ENCODE results near the gene TPSAB1. TPM values are rescaled to one million over a fixed set of nuclear protein-coding genes. Genes with fewer than 3 reads are reported as not detected.

Gene TPSAB1
- total RNA-seq, 2 experiments from 2014 or later = not detected

DNA sequence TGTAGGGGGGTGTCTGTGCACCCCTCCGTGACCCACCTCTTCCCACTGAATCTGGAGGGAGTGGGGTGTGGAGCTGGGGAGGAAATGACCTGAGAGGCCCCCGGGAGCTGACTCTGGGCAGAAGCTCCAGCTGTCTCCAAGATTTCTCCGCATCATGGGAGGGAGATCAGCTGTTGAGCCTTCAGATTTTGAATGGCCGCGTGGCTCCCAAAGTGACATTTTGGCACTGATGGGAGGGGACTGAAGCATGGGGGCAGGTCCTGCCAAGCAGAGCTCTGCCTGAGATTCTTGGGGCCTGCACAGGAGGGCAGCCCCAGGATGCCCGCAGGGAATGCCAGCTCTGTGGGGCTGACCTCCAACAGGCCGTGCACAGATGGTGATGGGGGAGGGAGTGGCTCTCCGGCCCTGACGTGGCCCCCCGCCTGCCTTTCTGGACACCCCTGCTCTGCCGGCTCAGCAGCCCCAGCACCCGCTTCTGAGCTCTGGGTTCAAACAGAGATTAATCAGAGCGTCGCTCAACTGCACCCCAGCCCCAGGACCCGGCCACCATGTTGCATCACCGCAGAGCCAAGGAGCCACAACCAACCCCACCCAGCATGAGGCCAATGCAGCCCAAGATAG is 43.6 kb downstream of the TPSAB1 start:
- no peak for TF ChIP-seq EZH2phosphoT487 (IDR thresholded peaks at IDR 0.05; ENCODE audit: borderline replicate concordance, low read depth, low read length)
- TF ChIP-seq CTCF (conservative IDR thresholded peaks at IDR 0.05; ENCODE audit: low read length) = no peak
- H3K4me2 ChIP-seq (ENCODE audit: low read length) = no peak overlapping the region
- H3K36me3 ChIP-seq (ENCODE audit: insufficient read depth, low read length) = no peaks in the 10 kb centered on the region
- no peak overlapping the region for H3K4me3 ChIP-seq (ENCODE audit: low read depth, low read length, poor library complexity, severe bottlenecking)
- H3K9me2 ChIP-seq (ENCODE audit: insufficient read depth, low read length) = no peaks in the 10 kb centered on the region
- no peak overlapping the region for H2AFZ ChIP-seq (ENCODE audit: low read length)
- CTCF ChIA-PET (ENCODE audit: unreplicated experiment) = no interaction called here
- intact Hi-C loops (cut with micrococcal nuclease; ENCODE audit: unreplicated experiment) = no loop called here
- H4K20me1 ChIP-seq (ENCODE audit: insufficient read depth, low read length) = no peaks in the 10 kb centered on the region
- POLR2A ChIA-PET = no interaction called here
- no peaks in the 10 kb centered on the region for H3K79me2 ChIP-seq (ENCODE audit: insufficient read depth, low read depth, low read length)
- no peak for DNase-seq (ENCODE audit: low spot score)
- no peaks in the 10 kb centered on the region for H3K4me1 ChIP-seq (ENCODE audit: insufficient read depth, low read length, poor library complexity, severe bottlenecking)
- BruUV-seq (replicated peaks) = no TSS peak
- no peaks in the 10 kb centered on the region for H3K9me3 ChIP-seq (ENCODE audit: low read length)
- H3K27ac ChIP-seq (ENCODE audit: low read depth, low read length, poor library complexity, severe bottlenecking) = no peak overlapping the region

DNA sequence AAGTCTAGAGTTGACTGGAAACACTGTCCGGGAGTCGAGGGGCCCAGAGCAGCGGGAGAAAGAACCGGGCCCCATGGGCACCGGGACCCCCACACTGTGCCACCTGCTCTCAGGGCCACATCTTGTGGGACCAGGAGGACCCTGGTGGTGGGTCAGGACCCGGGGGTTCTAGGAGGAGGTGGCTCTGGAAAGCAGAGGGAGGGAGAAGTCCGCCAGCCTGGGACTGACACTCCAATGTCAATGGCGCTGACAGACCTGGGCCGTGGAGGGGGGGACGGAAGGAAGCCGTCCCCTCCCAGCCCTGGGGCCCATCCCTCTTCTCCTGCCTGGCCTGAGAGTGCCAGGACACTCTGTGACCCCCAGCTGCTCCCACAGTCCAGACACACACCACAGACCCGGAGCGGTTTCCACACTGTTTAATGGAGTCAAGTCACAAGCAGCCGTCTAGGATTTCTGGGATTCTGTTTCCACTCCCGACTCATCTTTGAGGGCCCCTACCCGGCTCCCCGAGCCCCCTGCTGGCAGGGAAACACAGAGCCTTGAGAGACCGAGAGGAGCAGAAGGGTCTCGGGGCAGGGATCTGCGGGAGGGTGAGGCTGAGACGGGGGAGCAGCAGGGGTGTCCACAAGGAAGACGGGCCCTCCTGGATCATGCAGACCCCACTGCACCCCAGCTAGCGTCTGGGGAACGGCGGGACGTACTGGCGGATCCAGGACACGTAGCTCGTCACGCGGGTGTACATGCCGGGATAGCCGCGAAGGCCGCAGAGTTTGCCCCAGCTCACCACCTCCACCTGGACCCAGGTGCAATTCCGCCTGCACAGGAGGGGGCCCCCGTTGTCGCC is 45.4 kb downstream of the TPSAB1 start:
- H3K27ac ChIP-seq (ENCODE audit: low read depth, low read length, poor library complexity, severe bottlenecking) = no peak overlapping the region
- TF ChIP-seq CTCF (conservative IDR thresholded peaks at IDR 0.05; ENCODE audit: low read length) (no peak), EZH2phosphoT487 (IDR thresholded peaks at IDR 0.05; ENCODE audit: borderline replicate concordance, low read depth, low read length) (no peak)
- POLR2A ChIA-PET = no interaction called here
- no TSS peak for BruUV-seq (replicated peaks)
- no peaks in the 10 kb centered on the region for H3K79me2 ChIP-seq (ENCODE audit: insufficient read depth, low read depth, low read length)
- no peak overlapping the region for H2AFZ ChIP-seq (ENCODE audit: low read length)
- H3K9me3 ChIP-seq (ENCODE audit: low read length) = no peaks in the 10 kb centered on the region
- H4K20me1 ChIP-seq (ENCODE audit: insufficient read depth, low read length) = no peaks in the 10 kb centered on the region
- H3K9me2 ChIP-seq (ENCODE audit: insufficient read depth, low read length) = no peaks in the 10 kb centered on the region
- no peak overlapping the region for H3K4me2 ChIP-seq (ENCODE audit: low read length)
- CTCF ChIA-PET (ENCODE audit: unreplicated experiment) = no interaction called here
- no peak overlapping the region for H3K4me3 ChIP-seq (ENCODE audit: low read depth, low read length, poor library complexity, severe bottlenecking)
- no peak for DNase-seq (ENCODE audit: low spot score)
- intact Hi-C loops (cut with micrococcal nuclease; ENCODE audit: unreplicated experiment) = no loop called here
- no peaks in the 10 kb centered on the region for H3K4me1 ChIP-seq (ENCODE audit: insufficient read depth, low read length, poor library complexity, severe bottlenecking)
- H3K36me3 ChIP-seq (ENCODE audit: insufficient read depth, low read length) = no peaks in the 10 kb centered on the region

GRCh38 chr16:1286513-1287094 is 46.1 kb downstream of the TPSAB1 start:
- H3K9me3 ChIP-seq (ENCODE audit: low read length) = no peaks in the 10 kb centered on the region
- H3K4me1 ChIP-seq (ENCODE audit: insufficient read depth, low read length, poor library complexity, severe bottlenecking) = no peaks in the 10 kb centered on the region
- CTCF ChIA-PET (ENCODE audit: unreplicated experiment) = no interaction called here
- no peaks in the 10 kb centered on the region for H4K20me1 ChIP-seq (ENCODE audit: insufficient read depth, low read length)
- H2AFZ ChIP-seq (ENCODE audit: low read length) = no peak overlapping the region
- no peak overlapping the region for H3K4me2 ChIP-seq (ENCODE audit: low read length)
- BruUV-seq (replicated peaks) = no TSS peak
- no peak overlapping the region for H3K4me3 ChIP-seq (ENCODE audit: low read depth, low read length, poor library complexity, severe bottlenecking)
- H3K9me2 ChIP-seq (ENCODE audit: insufficient read depth, low read length) = no peaks in the 10 kb centered on the region
- POLR2A ChIA-PET = no interaction called here
- H3K79me2 ChIP-seq (ENCODE audit: insufficient read depth, low read depth, low read length) = no peaks in the 10 kb centered on the region
- TF ChIP-seq CTCF (conservative IDR thresholded peaks at IDR 0.05; ENCODE audit: low read length) (no peak), EZH2phosphoT487 (IDR thresholded peaks at IDR 0.05; ENCODE audit: borderline replicate concordance, low read depth, low read length) (no peak)
- no peak overlapping the region for H3K27ac ChIP-seq (ENCODE audit: low read depth, low read length, poor library complexity, severe bottlenecking)
- intact Hi-C loops (cut with micrococcal nuclease; ENCODE audit: unreplicated experiment) = no loop called here
- H3K36me3 ChIP-seq (ENCODE audit: insufficient read depth, low read length) = no peaks in the 10 kb centered on the region
- no peak for DNase-seq (ENCODE audit: low spot score)

Data from OCI-LY7 (cell line).